Measurements from ENCODE around the gene CARM1. TPM values are rescaled to one million over a fixed set of nuclear protein-coding genes. Genes with fewer than 3 reads are reported as not detected.

The CARM1 gene
- total and polyA plus RNA-seq, 2 donors from 2014 or later, result 21.9 to 41.2 TPM

DNA sequence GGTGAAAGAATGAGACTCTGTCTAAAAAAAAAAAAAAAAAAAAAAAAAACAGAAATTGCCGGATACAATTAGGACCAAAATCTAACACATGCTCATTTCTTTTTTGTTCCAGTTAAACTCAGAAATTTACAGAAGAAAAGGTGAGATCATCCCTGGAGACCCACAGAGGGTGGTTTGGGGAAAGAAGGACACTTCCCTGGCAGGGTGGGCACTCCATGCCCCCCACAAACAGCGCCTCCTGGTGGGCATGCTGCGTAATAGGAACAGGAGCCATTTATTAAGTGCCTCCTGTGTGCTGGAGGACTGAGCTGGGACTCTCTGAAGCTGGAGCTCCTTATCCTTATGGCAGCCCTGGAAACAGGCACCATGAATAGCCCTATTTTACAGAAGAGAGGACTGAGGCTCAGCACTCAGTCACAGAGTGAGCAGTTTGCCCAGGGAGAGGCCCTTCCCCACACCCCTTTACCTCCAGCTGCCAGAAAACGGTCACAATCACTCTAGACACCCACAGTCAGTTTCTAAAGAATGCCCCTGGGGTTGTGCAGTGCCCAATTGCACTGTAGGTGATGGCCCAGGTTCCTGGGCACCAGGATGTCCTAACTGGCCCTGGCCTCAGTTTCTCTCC lies 13.0 kb upstream of the CARM1 start:
- H3K4me3 ChIP-seq (ENCODE audit: low read length in 3 of 3), result no peak overlapping the region
- H3K36me3 ChIP-seq (ENCODE audit: control insufficient read depth in 2 of 3, insufficient read depth in 3 of 3, low read length in 3 of 3), result no peaks in the 10 kb centered on the region
- H3K27me3 ChIP-seq (ENCODE audit: control insufficient read depth, insufficient read depth, low read length), result no peaks in the 10 kb centered on the region
- no peak overlapping the region for H3K9ac ChIP-seq (ENCODE audit: low read length in 3 of 3)
- intact Hi-C loops (cut with DNase I), result no loop called here
- no peak overlapping the region for H3K27ac ChIP-seq (ENCODE audit: low read depth in 2 of 2, low read length in 2 of 2)
- no peak for FAIRE-seq
- H3K4me1 ChIP-seq (ENCODE audit: control insufficient read depth in 2 of 3, insufficient read depth in 2 of 3, low read depth in 1 of 3, low read length in 3 of 3), result no peaks in the 10 kb centered on the region
- TF ChIP-seq, protein P1, sequence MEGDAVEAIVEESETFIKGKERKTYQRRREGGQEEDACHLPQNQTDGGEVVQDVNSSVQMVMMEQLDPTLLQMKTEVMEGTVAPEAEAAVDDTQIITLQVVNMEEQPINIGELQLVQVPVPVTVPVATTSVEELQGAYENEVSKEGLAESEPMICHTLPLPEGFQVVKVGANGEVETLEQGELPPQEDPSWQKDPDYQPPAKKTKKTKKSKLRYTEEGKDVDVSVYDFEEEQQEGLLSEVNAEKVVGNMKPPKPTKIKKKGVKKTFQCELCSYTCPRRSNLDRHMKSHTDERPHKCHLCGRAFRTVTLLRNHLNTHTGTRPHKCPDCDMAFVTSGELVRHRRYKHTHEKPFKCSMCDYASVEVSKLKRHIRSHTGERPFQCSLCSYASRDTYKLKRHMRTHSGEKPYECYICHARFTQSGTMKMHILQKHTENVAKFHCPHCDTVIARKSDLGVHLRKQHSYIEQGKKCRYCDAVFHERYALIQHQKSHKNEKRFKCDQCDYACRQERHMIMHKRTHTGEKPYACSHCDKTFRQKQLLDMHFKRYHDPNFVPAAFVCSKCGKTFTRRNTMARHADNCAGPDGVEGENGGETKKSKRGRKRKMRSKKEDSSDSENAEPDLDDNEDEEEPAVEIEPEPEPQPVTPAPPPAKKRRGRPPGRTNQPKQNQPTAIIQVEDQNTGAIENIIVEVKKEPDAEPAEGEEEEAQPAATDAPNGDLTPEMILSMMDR (IDR thresholded peaks at IDR 0.05; ENCODE audit: borderline replicate concordance, extremely low read depth, insufficient read depth), result peak; percentile 29
- H3K9me3 ChIP-seq (ENCODE audit: control insufficient read depth in 2 of 3, insufficient read depth in 1 of 3, low read length in 3 of 3), result no peaks in the 10 kb centered on the region
- no peak for DNase-seq

DNA sequence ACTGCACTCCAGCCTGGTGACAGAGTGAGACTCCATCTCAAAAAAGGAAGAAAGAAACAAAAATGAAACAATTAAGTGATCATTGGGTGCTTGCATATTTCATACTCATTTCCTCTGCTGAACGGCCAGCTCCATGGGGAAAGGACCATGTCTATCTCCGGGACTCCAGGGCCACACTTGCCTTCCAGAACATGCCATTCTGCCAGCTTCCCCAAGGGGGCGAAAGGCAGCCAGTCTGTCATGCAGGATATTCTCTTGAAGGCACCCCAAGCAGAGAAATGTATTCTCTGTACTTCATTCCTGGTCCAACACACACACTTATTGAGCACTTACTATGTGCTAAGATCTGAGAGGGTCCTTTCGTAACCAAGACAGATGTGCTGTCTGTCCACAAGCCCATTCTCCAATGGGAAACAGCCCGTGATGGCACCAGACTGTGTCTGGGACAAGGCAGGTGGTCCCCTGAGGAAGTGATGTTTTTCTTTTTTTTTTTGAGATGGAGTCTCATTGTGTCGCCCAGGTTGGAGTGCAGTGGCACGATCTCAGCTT lies 10.2 kb upstream of the CARM1 start:
- H3K9me3 ChIP-seq (ENCODE audit: control insufficient read depth in 2 of 3, insufficient read depth in 1 of 3, low read length in 3 of 3), result no peaks in the 10 kb centered on the region
- H3K4me1 ChIP-seq (ENCODE audit: control insufficient read depth in 2 of 3, insufficient read depth in 2 of 3, low read depth in 1 of 3, low read length in 3 of 3), result peaks cover 0 to 3% (median 2%) of the 10 kb centered on the region in 3 donors
- no peak overlapping the region for H3K27ac ChIP-seq (ENCODE audit: low read depth in 2 of 2, low read length in 2 of 2)
- intact Hi-C loops (cut with DNase I), result no loop called here
- H3K27me3 ChIP-seq (ENCODE audit: control insufficient read depth, insufficient read depth, low read length), result no peaks in the 10 kb centered on the region
- no peaks in the 10 kb centered on the region for H3K36me3 ChIP-seq (ENCODE audit: control insufficient read depth in 2 of 3, insufficient read depth in 3 of 3, low read length in 3 of 3)
- H3K4me3 ChIP-seq (ENCODE audit: low read length in 3 of 3), result no peak overlapping the region
- no peak overlapping the region for H3K9ac ChIP-seq (ENCODE audit: low read length in 3 of 3)
- FAIRE-seq, result no peak
- DNase-seq, result no peak
- TF ChIP-seq, protein P1 (IDR thresholded peaks at IDR 0.05; ENCODE audit: borderline replicate concordance, extremely low read depth, insufficient read depth), result peak; percentile 36

DNA sequence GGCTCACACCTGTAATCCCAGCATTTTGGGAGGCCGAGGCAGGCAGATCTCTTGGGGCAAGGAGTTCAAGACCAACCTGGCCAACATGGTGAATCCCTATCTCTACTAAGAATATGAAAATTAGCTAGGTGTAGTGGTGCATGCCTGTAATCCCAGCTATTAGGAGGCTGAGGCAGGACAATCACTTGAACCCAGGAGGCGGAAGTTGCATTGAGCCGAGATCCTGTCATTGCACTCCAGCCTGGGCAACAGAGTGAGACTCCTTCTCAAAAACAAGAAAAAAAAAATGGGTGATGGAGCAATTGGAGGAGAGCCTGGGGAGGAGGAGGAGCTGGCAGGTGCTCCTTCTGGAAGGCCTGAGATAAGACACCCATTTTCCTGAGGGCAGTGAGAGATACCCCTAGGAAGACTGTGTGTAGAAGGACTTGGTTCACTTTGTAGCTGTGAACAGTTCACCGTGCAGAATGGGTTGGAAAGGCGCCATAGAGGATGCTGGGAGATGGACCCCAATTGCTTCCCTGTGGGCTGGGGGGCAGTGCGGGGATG lies 8.7 kb upstream of the CARM1 start:
- H3K36me3 ChIP-seq (ENCODE audit: control insufficient read depth in 2 of 3, insufficient read depth in 3 of 3, low read length in 3 of 3), result no peaks in the 10 kb centered on the region
- H3K4me1 ChIP-seq (ENCODE audit: control insufficient read depth in 2 of 3, insufficient read depth in 2 of 3, low read depth in 1 of 3, low read length in 3 of 3), result peaks cover 0 to 3% (median 2%) of the 10 kb centered on the region in 3 donors
- intact Hi-C loops (cut with DNase I), result no loop called here
- TF ChIP-seq, protein P1 (IDR thresholded peaks at IDR 0.05; ENCODE audit: borderline replicate concordance, extremely low read depth, insufficient read depth), result no peak
- FAIRE-seq, result no peak
- H3K27ac ChIP-seq (ENCODE audit: low read depth in 2 of 2, low read length in 2 of 2), result peak overlapping the region; percentile 40 to 67
- H3K4me3 ChIP-seq (ENCODE audit: low read length in 3 of 3), result peak overlapping the region in 1 of 3 donors; percentile 41
- H3K9ac ChIP-seq (ENCODE audit: low read length in 3 of 3), result peak overlapping the region in 1 of 3 donors; percentile 65
- no peak for DNase-seq
- H3K27me3 ChIP-seq (ENCODE audit: control insufficient read depth, insufficient read depth, low read length), result no peaks in the 10 kb centered on the region
- H3K9me3 ChIP-seq (ENCODE audit: control insufficient read depth in 2 of 3, insufficient read depth in 1 of 3, low read length in 3 of 3), result no peaks in the 10 kb centered on the region
